Right ventricle myocardium superior (tissue), 1 donor: ENCODE data around the gene PBX1. TPM values are rescaled to one million over a fixed set of nuclear protein-coding genes. Genes with fewer than 3 reads are reported as not detected.

Experiments used
- ATAC-seq: fragments of 200-7000 bp; cut with Tn5 transposase; one replicate; pipeline ENCODE4 v1.9.1; 2020; ENCODE audit warnings: mild to moderate bottlenecking; ENCODE audit not compliant: poor library complexity
- DNase-seq: peaks from one replicate; pipeline ENCODE4 v3.0.0-alpha.2; 2020
- intact Hi-C: fragments of 100-400 bp; cut with DNase I; formaldehyde crosslinking; loops from one replicate; pipeline ENCODE4 v1.11.2; 2022
- total RNA-seq: library from RNA; stranded (reverse); fragmentation: NEBNext Ultra II Directional; extraction: Animal tissue kit (Norgen Biotek cat#: 25700); gene quantifications from one replicate; pipeline ENCODE4 v1.2.1, GENCODE V29; 2021
- donor health status: DM: no; HTN: yes; CAD: no; lungs with severe emphysema.

The PBX1 gene
- total RNA-seq, 1 donor from 2014 or later: 69.1 TPM

DNA sequence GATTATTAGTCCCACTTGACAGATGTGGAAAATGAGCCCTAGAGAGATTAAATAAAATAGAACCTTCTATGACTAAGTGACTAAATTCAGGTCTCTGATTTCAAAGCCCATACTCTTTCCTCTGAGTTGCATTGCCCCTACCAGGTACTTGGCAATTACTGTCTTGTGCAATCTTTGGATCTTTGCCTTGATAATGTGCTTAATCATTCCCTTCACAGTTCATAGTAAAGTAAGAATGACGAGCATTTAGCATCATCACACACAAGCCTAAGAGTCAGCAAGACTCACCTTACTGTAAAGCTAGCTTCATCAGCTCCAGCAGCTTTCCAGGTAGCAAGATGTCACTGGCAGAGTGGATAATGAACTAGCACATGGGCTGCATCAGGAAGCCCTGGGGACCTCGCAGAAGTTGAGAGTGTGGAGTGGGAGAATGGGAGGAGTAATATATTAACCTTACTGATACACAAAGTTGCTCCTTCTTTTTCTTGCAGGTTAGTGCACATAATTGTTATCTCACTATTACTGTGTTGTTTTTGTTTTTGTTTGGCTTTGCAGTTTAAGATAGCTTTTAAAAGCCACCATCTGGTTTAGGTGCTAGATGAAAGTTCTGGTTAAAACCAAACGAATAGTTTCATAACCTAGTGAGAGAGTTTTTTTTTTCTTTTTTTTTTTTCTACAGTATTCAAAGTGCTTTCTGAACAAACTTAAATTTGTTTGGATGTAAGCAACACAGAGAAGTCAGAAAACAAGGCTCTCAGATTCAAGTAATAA, 71.8 kb downstream of the PBX1 start:
- no peak for DNase-seq
- intact Hi-C loops: no loop called here
- ATAC-seq: peak; percentile 9

DNA sequence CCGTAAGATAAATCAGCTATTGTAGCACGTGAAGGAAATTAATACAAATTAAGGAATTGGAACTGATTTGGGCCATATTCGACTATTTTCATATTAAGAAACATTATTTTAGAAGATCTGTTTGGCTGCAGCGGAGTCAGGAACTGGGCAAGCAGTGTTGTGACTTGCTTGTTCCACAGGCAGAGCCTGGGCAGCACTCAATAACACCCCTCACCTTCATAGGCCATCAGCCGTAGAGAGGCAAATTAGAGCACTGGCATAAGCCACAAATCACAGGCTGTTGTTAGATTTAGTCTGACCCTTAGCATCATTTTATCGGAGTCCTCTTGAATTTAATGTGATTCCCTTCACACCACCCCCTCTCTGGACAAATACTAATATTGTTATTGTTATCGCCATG, 72.8 kb downstream of the PBX1 start:
- intact Hi-C loops: no loop called here
- ATAC-seq: peak; percentile 70

DNA sequence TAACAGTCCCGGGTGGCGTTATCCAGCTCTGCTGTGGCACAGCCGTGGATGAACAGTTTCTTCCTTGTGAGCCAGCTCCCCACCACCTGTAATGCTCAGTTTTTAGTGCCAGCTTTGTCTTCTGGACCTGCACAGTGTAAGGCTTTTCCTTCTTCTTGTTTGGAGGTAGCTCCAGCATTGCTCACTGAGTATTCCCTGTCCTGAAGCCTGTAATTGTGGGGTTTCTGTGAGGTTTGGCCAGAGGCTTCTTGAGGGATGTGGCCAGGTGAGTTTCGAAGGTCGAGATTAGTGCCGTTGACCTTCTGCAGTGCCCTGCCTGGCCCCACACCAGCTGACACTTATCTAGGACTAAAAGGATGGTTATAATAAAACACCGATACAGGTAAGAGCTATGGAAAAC, 75.0 kb downstream of the PBX1 start:
- no peak for DNase-seq
- intact Hi-C loops: no loop called here

More for the DNA sequence above, 72.8 kb downstream of the PBX1 start:
- no peak for DNase-seq

DNA sequence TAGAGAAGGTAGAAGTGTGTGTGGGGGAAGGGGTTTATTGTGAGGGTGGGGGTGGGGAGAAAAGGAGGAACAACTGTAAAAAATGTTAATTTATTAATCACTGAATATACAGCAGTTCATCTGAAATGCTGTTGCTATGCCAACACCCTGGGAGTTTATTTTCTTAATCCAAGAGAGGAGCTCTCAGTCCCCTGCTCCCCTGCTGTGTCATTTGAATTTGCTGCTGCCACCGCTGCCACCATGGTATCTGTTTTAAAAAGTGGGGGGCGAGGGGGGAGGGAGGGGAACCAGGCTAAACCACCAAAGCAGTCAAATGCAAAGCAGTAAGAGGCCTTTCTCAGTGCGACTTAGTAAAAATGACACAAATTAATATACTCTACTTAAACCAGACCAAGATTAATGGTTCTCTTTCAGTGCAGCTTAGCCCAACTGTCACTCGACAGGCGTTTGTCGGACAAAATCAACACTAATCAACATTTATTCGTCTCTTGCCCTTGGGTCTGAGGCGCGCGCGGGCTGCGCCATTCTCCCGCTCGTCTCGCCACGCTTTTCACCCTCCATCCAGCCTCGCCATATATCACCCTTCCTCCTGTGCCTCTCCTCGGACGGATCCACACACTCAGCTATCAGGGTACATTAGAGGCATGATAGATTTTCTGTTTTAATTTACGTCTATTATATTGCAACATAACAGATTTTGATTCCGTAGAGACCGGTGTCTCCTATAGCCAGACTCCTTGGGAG, 76.2 kb downstream of the PBX1 start:
- DNase-seq (no peak), ATAC-seq (no peak)
- intact Hi-C loops: no loop called here

More for the DNA sequence above, 75.0 kb downstream of the PBX1 start:
- no peak for ATAC-seq

DNA sequence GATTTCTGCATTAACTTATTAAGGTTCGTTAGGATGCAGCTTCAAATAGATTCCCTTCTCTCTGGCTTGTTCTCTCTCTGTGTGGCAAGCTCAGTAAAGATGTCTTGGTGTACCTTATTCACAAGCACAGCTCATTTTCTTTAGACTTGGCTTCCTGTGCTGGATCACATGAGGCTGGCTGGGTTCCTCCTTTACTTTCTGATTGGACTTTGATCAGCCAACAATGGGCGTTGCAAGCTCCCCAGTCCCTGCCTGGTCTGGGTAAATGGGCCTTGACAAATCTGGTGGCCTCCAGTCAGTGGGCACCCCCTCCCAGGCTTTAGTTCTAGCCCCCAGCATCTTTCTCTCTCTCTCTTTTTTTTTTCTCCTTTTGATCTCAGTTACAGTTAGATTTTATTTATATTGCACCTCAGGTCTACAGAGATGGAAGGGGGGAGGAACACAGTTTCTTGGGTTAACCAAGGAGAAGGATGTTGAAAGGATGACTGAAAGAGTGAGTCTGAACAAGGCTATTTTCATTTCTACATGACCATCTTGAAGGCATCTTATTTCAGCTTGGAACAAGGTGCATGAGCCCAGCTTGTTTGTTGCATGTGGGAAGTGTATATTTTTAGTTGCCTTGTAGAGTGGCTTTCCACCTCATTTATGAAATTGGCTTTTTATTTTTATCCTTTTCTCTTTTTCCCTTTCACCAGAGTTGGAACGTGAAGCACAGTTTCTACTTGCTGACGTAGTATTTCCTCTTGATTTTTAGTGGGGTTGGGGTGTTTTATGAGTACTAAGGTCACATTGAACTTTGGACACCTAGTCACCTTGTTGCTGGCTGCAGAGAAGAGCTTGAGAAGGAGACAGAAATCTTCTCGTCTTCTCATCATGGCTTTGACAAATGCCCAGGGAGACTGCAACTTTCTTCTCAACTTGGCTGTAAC, 77.1 kb downstream of the PBX1 start:
- DNase-seq (no peak), ATAC-seq (no peak)
- intact Hi-C loops: no loop called here

DNA sequence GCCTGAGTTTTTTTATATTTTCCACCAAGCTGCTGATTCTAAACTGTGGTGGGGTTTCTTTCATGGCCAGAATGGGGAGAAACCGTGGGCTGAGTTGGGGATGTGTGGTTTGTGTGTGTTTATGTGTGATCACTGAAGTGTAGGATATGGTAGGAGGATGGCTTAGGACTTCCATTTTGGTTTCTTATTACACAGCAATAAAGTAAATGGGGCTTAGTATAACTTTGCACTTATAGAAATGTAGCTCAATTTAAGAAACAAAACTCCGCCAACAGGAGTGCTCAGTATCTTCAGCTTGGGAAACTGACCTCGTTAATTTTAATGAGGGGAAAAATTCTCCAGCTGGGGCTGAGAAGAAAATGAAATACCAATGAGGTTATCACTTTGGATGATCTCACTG, 77.8 kb downstream of the PBX1 start:
- intact Hi-C loops: no loop called here

DNA sequence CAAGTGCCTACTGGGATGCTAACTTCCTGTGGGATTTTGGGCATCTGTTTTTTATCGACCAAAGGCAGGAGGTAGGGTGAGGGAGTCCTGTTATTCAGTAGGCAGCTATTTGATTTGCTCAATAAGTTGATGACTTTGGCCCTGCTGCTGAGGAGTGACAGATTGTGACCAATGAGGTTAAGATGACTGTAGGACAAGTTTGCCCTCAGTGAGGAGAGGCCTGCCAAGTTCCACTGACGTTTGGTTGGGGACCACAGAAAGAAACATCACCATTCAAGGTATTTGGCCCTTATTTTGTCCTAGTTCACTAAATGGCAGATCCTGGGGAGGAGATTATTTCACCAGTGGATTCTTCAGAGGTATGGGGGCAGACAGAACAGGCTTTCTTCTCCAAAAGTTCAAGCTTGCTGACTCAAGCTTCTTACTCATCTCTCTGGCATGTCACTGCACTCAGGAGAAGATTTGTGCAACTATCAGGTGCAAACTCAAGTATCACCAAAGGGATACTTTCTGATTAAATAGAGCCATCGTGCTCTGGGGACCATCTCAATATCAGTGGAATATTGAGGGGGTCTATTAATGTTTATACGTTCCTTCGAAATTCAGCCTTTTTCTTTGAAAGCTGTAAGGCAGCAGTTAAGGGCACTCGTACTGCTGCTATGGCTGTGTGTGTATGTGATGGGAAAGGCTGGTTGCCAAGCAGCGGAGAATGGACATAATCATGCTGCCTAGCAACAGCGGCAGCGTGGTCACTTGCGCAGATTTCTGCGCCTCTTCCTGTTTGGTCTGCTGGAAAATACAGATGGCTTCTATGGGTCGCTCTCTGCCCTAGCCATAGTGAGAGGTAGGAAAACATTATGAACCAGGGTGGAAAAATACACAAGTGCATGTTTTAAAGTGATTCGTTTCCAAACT, 78.7 kb downstream of the PBX1 start:
- ATAC-seq: peak; percentile 78
- DNase-seq: peak; percentile 64
- intact Hi-C loops: no loop called here

More for the DNA sequence above, 77.8 kb downstream of the PBX1 start:
- no peak for ATAC-seq
- no peak for DNase-seq

DNA sequence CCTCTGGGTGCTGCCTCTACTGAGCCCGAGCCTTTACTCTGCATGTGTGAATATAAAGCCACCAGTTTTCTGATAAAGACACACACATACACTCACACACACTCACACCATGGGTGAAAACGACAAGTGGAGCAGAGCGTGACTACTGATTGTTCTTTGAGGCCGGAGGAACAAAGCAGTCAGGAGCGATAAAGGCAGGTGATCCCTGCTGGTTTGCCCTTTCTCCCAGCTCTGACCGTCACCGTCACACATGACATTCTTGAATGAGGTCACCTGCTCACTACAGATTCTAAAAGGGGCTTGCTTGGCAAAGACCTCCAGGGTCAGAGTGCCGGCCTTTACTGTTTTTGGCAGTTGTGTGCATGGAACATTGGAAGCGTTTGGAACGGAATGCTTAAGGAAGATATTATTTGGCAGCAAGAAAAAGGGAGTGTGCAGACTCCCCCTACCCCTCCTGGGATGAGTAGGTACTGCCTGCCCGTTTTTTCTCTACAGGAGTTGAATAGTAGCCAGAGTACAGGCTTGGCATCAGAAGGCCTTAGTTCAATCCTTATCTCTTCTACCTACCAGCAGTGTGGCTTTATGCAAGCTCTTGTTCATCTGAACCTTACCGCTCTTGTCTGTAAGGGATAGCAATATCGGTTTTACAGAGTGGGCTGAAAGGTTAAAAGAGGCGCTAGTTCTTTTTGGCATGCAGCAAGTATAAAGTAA, 79.7 kb downstream of the PBX1 start:
- ATAC-seq (peak; percentile 63), DNase-seq (no peak)
- intact Hi-C loops: no loop called here

DNA sequence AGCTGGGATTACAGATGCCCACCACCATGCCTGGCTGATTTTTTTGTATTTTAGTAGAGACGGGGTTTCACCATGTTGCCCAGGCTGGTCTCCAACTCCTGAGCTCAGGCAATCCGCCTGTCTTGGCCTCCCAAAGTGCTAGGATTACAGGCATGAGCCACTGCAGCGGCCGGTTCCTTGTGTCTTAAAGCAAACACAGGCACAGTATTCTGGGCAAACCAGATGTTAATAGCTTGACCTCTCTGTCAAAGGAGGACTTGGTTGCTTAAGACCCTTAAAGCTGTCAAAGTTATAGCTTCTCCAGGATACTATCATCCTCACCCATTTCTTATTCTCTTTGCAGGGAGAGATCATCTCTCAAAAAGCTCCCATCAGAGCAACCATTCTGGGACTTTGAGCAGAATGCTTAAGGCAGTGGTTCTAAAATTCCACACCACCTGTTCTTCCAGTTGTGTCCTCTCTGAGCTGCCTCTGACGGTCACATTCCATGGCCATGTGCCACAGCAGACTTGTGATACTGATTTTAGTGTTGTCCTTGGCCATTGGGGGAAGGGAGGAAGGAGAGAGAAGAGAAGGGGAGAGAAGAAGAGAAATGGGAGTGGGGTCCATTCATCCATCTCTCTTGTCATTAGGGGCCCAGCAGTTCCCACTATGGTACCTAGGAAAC, 81.8 kb downstream of the PBX1 start:
- ATAC-seq: peak; percentile 21
- intact Hi-C loops: no loop called here

DNA sequence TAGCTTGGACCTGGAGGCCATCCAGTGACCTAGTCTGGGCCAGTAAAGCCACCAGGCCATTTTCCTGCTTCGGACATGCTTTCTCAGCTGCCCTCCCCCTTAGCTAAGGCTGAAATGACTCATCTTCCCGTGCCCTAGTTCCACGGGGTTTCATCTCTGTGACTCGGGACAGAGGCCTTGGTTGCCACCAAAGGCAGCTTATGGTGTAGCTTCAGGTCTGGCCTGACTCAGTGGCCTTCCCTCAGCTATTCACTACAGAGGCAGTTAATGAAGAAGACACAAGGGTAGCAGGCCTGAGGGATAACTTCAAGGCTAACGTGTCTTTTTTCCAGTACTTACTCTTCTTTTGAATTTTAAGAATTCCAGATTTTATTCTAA, 82.4 kb downstream of the PBX1 start:
- intact Hi-C loops: no loop called here
- DNase-seq: no peak
- no peak for ATAC-seq

More for the DNA sequence above, 81.8 kb downstream of the PBX1 start:
- DNase-seq: no peak

DNA sequence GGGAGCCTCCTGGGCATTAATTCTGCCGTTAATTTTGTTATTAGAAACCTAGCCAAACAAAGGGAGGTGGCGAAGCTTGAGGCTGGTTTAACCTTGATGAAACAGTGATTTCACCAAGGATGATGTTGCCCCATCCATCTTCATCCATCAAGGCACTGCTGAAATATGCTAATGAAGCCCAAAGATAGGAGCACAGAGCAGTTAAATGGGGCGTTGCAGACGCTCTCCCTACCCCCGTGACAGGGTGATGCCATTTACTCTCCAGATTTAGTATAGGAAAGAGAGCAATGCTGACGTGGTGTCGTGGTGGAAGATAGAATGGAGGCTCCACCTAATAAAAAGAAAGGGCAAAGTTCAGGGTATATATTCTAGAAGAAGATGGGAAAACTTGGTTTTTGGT, 84.0 kb downstream of the PBX1 start:
- ATAC-seq: no peak
- DNase-seq: no peak
- intact Hi-C loops: no loop called here

DNA sequence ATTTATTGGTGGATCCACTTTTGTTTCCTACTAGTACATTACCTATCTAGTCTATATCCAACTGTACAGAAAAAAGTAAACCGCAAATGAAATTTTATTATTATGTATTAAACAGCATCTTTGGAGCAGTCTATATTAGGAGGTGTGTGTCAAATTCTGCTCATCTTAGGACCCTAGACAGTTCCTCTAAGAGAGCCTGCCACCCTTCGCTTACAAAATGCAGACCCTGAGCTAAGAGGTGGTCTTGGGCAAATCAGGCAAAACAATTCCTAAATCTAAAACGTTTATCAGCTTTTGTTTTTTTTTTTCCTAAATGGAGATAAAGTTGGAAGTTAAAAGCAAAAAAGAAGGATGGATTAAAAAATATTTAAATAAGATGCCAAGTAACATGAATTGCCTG, 85.3 kb downstream of the PBX1 start:
- intact Hi-C loops: no loop called here
- no peak for DNase-seq
- ATAC-seq: no peak

DNA sequence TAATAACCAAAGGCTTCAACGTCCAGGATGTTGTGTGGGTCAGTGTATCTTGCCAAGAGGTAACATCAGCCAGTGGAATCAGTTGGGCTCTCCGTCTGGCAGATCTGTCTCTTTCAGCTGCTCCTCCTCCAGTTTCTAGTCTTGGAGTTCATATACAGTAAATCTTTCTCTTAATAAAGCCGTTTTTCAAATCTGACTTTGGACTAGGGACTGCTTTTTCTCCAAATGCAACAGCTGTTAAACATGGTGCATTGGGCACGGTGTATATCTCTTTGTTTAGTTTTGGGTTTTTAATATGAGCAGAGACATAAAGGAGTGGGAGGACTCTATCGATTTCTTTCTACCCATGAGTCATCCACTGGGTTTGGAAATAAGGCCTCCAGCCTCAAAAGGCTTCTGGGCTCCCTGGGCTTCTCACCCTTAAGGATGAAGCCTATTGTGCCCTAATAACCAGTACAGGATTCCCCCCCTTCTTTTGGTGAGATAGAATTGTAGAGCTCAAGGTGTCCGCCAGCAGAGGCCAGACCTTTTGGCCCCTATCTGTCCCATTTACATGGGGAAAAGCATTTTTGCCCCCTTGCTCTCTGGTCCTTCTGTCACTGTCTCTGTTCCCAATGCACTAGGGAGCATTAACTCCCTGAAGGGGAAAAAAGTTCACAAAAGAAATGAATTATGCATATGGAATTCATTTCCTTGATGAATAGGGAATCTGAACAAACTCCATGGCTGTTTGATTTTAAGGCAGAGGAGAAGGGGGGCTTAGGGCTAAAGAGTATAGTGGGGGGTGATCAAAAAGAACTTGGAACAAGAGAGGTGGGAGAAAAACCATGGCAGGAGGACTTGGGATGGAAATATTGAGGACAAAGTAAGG, 86.0 kb downstream of the PBX1 start:
- DNase-seq: no peak
- intact Hi-C loops: no loop called here
- peak; percentile 21 for ATAC-seq

DNA sequence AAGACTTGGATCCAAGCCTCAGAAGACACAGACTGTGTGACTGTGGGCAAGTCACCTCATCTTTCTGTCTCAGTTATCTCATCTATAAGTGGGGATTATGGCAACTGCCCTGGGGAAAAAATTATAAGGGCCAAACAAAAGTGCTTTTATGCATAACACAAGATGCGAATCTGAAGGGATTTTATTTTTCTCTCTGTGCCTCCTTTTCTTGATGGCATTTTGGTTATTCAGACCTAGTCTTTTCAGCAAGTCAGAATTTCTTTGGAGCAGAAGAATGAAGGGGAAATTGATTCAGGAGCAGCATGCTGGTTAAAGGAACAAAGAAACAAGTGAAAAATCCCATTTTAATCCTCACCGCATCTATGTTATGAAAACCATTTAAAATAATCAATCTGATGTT, 86.9 kb downstream of the PBX1 start:
- DNase-seq (no peak), ATAC-seq (no peak)
- intact Hi-C loops: no loop called here

DNA sequence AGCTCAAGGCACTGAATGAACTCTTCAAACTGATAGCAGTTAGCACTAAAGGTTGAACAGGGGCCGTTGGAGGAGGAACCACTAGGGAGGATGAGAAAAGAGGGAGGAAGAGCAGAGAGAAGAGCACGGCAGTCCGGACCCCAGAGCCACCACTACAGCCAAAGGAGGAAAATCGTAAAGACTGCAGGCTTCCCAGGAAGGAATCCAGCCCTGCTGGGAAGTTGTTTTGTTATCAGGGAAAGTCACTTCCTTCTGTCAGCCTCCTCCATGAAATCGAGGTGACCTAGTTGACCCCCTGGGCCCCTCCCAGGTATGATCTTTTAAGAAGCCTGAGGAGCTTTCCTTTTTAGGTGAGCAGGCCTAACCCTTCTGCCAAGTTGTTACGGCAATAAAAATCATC, 88.2 kb downstream of the PBX1 start:
- DNase-seq (no peak), ATAC-seq (no peak)
- intact Hi-C loops: no loop called here

DNA sequence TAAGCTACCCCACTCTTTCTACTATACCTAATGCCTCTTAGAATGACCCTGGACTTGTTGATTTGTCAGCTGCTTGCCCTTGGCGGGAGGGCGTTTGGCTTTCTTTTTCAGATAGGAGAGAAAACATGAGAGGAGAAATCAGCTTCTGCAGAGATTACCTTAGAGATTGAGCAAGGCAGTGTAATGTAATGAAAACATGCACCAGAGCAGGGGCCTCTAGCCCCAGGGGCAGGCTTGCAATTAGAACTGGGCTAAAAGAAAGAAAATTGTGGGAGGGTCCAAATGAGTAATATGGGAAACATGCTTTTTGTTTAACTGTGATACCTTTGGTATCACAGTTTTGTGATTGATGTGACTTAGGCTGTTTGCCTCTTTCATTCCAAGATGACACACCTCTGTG, 89.7 kb downstream of the PBX1 start:
- peak; percentile 9 for ATAC-seq
- intact Hi-C loops: no loop called here
- DNase-seq: no peak
